HG03457 (cell line): Measurements from ENCODE around the gene GARIN5B.
"Not testable (repeated sequence)": the region's sequence is repeated elsewhere in the genome, so short reads cannot be mapped to it uniquely, and the experiment has no call there.

Experiments used
- ATAC-seq: cut with Tn5 transposase; IDR thresholded peaks from one replicate; pipeline ENCODE4 v1.9.1; 2021; ENCODE audit warnings: moderate number of reproducible peaks; ENCODE audit not compliant: unreplicated experiment

Gene GARIN5B

GRCh38 chr19:55352040-55352439, 11.0 kb downstream of the GARIN5B start:
- no peak for ATAC-seq

- no peak for ATAC-seq
These were observed 12.3 kb downstream of the GARIN5B start for GRCh38 chr19:55350620-55351315.

- ATAC-seq: no peak
These were observed 14.6 kb downstream of the GARIN5B start for GRCh38 chr19:55348317-55349034.

- no peak for ATAC-seq
These were observed 15.5 kb downstream of the GARIN5B start for GRCh38 chr19:55347442-55348009.

- ATAC-seq: no peak
These were observed 16.2 kb downstream of the GARIN5B start for GRCh38 chr19:55346725-55347441.

- ATAC-seq: no peak
These were observed 17.0 kb downstream of the GARIN5B start for GRCh38 chr19:55345818-55346724.

- ATAC-seq: no peak
These were observed 17.8 kb downstream of the GARIN5B start for GRCh38 chr19:55345101-55345817.

GRCh38 chr19:55344444-55344843, 18.6 kb downstream of the GARIN5B start:
- no peak for ATAC-seq

GRCh38 chr19:55341595-55342531, 21.2 kb downstream of the GARIN5B start:
- no peak for ATAC-seq

- ATAC-seq: no peak
These were observed 21.9 kb downstream of the GARIN5B start for GRCh38 chr19:55341171-55341588.

GRCh38 chr19:55340784-55341147, 22.3 kb downstream of the GARIN5B start:
- ATAC-seq: no peak

GRCh38 chr19:55339889-55340783, 22.9 kb downstream of the GARIN5B start:
- peak; percentile 1 for ATAC-seq

GRCh38 chr19:55339105-55339888, 23.8 kb downstream of the GARIN5B start, which contains the start of gene KMT5C:
Gene KMT5C, plus strand, starts transcription at chr19:55339876. Its CDS starts 2,061 bp downstream, at chr19:55341937.
- ATAC-seq: peak; percentile 66

GRCh38 chr19:55336101-55336500, 27.0 kb downstream of the GARIN5B start:
- ATAC-seq: no peak

GRCh38 chr19:55333870-55334269, 29.2 kb downstream of the GARIN5B start:
- no peak for ATAC-seq

- ATAC-seq: not testable (repeated sequence)
These were observed 33.3 kb downstream of the GARIN5B start for GRCh38 chr19:55329791-55330190.
